Right lobe of liver (tissue), 4 donors: ENCODE results near the gene C10orf67.

Experiments used
- CTCF ChIP-seq, 4 donors: fragments of 200-600 bp in 3 of 4; fragments of 450-650 bp in 1 of 4; IDR thresholded peaks; one replicate each; pipeline versions ENCODE4 v1.5.1 to v1.8.0; 2016 to 2022; ENCODE audit warnings: antibody characterized with exemption in 4 of 4, mild to moderate bottlenecking in 2 of 4
- POLR2A ChIP-seq: fragments of 450-650 bp; IDR thresholded peaks from one replicate; pipeline ENCODE4 v1.6.1; 2017; ENCODE audit warnings: antibody characterized with exemption, mild to moderate bottlenecking
- donor health status: DM: no; HTN: no; CAD: no.
- donor health status: DM: no; HTN: no; CAD: no.
- donor health status: DM: no; HTN: yes; CAD: no.

- TF ChIP-seq POLR2A (no peak), CTCF (IDR thresholded peaks at IDR 0.05) (no peak)
Measured at GRCh38 chr10:23203369-23204325, 140.9 kb downstream of the C10orf67 start.
